Activated naive CD8-positive, alpha-beta T cell treated with anti-CD3 and anti-CD28 coated beads, Interleukin-2, amount 50 U/mL, for 16 hours (primary cell): ENCODE measurements around the gene SEC24C.
"Not testable (repeated sequence)": the region's sequence is repeated elsewhere in the genome, so short reads cannot be mapped to it uniquely, and the experiment has no call there.

Source experiments
- DNase-seq: peaks from one replicate; pipeline ENCODE4 v3.0.0-alpha.2; 2020; ENCODE audit warnings: low read depth, low spot score

Gene SEC24C

GRCh38 chr10:73743905-73744663 is at the start of gene SEC24C:
SEC24C (plus strand) TSS chr10:73744372; CDS start chr10:73746833, 2,461 bp downstream.
- DNase-seq: peak; percentile 86

- not testable (repeated sequence) for DNase-seq
These were observed 48.9 kb upstream of the SEC24C start for GRCh38 chr10:73695302-73695701.

- DNase-seq: not testable (repeated sequence)
These were observed 46.5 kb upstream of the SEC24C start, which contains the start of gene AGAP5 for GRCh38 chr10:73697675-73698159. AGAP5 (minus strand) TSS chr10:73698109; CDS start chr10:73697755, 354 bp downstream.

GRCh38 chr10:73698819-73699218 is 45.4 kb upstream of the SEC24C start:
- DNase-seq: not testable (repeated sequence)

GRCh38 chr10:73703924-73704323 is 40.2 kb upstream of the SEC24C start:
- DNase-seq: not testable (repeated sequence)

- DNase-seq: not testable (repeated sequence)
These were observed 38.6 kb upstream of the SEC24C start for GRCh38 chr10:73705506-73706072.

GRCh38 chr10:73706488-73706887 is 37.7 kb upstream of the SEC24C start:
- DNase-seq: not testable (repeated sequence)

GRCh38 chr10:73707628-73708027 is 36.5 kb upstream of the SEC24C start:
- not testable (repeated sequence) for DNase-seq

GRCh38 chr10:73708122-73708521 is 36.0 kb upstream of the SEC24C start:
- not testable (repeated sequence) for DNase-seq

- not testable (repeated sequence) for DNase-seq
These were observed 32.5 kb upstream of the SEC24C start for GRCh38 chr10:73711683-73712082.

- not testable (repeated sequence) for DNase-seq
These were observed 30.3 kb upstream of the SEC24C start for GRCh38 chr10:73713912-73714311.

- DNase-seq: not testable (repeated sequence)
These were observed 29.7 kb upstream of the SEC24C start for GRCh38 chr10:73714483-73714882.

- not testable (repeated sequence) for DNase-seq
These were observed 28.7 kb upstream of the SEC24C start for GRCh38 chr10:73715179-73716156.

GRCh38 chr10:73716251-73716650 is 27.9 kb upstream of the SEC24C start:
- no peak for DNase-seq

- no peak for DNase-seq
These were observed 26.6 kb upstream of the SEC24C start for GRCh38 chr10:73717556-73717955.

GRCh38 chr10:73720561-73720960 is 23.6 kb upstream of the SEC24C start:
- not testable (repeated sequence) for DNase-seq

- DNase-seq: no peak
These were observed 20.7 kb upstream of the SEC24C start for GRCh38 chr10:73723516-73723915.

GRCh38 chr10:73729781-73730152 is 14.4 kb upstream of the SEC24C start:
- not testable (repeated sequence) for DNase-seq

- peak; percentile 80 for DNase-seq
These were observed 13.8 kb upstream of the SEC24C start for GRCh38 chr10:73730153-73730906.

GRCh38 chr10:73731588-73732375 is 12.4 kb upstream of the SEC24C start:
- no peak for DNase-seq
